NCI-H1092 (cell line): ENCODE measurements around the gene ALG2.

Source experiments
- DNase-seq: peaks from one replicate; lab custom pipeline; 2025; lab: John Stamatoyannopoulos, UW

The ALG2 gene

DNA sequence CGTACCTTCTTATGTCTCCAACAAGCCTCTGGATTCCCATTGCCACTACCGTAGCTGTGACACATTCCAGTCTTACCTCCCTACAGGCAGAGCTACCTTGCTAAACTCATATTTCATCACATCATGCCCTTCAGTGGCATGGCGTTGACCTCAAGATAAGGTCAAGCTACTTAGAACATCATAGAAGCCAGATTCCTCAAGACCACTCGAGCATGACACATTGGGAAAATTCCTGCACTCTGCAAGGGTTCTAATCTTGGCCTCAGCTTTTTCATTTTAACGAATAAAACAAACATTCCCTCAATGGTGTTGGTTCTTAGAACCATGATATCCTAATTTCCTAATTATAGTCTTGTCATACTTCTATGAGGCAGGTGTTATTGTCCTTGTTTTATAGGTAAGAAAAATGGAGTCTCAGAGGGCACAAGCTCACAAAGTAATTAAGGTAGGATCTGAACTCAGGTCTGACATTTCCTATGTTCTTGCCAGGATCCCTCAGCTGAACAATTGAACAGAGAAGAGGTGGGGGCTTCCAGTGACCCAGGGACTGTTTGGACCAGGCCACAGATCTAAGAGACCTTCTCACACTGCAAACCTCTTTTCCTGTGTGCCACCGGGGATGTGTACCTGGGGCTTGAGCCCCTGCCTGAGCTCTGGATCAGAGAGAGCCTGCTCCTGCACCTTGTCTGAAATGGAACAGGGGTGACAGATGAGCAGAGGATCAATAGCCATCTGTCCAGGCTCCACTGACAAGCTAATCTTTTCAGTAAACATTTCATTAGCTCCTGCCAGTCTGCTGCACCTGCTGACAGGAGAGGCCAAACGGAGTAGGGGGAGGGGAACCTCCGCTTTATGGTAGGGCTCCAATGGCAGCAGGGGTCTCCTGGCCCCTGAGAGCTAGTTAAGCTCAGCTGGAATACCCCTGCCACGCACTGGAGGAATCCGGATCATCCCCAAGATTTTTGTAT lies 49.3 kb downstream of the ALG2 start:
- DNase-seq = peak; percentile 63

DNA sequence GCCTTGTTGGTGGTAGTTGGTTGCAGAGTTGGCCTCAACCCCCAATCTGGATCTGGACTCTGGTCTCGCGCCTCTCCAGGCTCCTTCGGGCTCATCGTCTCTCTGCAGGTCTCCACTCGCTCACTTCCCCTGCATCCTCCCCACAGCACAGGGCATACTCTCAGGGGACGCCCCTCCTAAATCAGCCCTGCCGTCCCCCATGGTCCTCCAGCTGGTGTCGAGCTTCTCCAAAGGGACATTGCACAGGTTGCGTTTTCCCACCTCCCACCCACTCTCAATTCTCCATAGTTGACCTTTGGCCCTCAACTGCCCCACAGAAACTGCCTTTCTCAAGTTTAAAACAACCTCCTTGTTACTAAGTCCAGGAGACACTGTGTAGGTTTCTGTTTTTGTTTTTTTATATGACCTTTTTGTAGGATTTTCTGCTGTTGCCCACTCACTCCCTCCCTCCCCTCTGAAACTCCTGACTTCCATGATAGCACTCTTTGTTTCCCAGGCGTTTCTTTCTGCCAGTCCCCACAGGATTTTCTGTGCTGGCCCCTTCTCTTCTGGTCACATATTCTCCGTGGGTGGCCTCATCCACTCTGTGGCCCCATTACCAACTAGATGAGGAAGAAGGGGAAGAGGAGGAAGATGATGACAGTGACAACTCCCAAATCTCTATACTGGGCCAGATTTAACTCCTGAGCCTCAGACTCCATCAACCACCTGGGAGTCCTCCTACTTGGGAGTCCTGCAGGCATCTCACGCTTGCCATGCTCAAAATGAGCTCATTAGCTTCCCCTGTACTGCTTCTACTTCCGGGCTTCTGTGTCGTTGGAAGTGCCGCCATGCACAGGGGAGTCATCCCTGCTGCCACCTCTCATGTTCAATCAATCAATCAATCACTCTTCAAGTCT lies 50.3 kb downstream of the ALG2 start:
- DNase-seq = no peak

- DNase-seq = peak; percentile 26
Observed at GRCh38 chr9:99169982-99170761, 51.6 kb downstream of the ALG2 start.

GRCh38 chr9:99169086-99169485 lies 52.7 kb downstream of the ALG2 start:
- DNase-seq = no peak

DNA sequence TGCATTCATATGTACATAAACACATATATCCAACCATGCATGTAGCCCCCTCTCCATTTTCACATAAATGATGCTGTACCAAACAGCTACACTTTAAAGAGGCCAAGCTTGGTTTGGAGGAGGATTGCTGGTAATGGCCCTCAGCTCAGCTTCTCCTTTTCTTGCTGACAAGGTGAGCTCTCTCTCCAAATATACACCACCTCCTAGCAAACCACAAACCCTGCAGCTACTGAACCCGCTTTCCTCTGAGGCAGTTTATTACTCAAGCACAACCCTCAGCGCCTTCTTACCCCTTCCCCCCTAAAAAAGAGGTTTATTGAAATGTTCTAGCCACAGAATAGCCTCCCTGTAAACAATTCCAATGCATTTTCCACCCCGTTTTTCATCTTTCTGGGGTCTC lies 54.0 kb downstream of the ALG2 start:
- no peak for DNase-seq

GRCh38 chr9:99167119-99167518 lies 54.6 kb downstream of the ALG2 start:
- no peak for DNase-seq
